Measurements from ENCODE around the gene GRM4.
A peak's percentile ranks its signal among the peaks of the same experiment; 100 is the strongest.
"Not testable (repeated sequence)": the region's sequence is repeated elsewhere in the genome, so short reads cannot be mapped to it uniquely, and the experiment has no call there.

The GRM4 gene

GRCh38 chr6:34044945-34045595, 100.8 kb downstream of the GRM4 start:
- DNase-seq (ENCODE audit: low read depth in 3 of 3) = no peak

- no peak for DNase-seq (ENCODE audit: low read depth in 3 of 3)
Observed at GRCh38 chr6:34043359-34043758, 102.5 kb downstream of the GRM4 start.

GRCh38 chr6:34041998-34042397, 103.9 kb downstream of the GRM4 start:
- DNase-seq (ENCODE audit: low read depth in 3 of 3) = not testable (repeated sequence)

- no peak for DNase-seq (ENCODE audit: low read depth in 3 of 3)
Observed at GRCh38 chr6:34041385-34041784, 104.5 kb downstream of the GRM4 start.

GRCh38 chr6:34039943-34040342, 105.9 kb downstream of the GRM4 start:
- DNase-seq (ENCODE audit: low read depth in 3 of 3) = no peak

GRCh38 chr6:34037151-34037550, 108.7 kb downstream of the GRM4 start:
- no peak for DNase-seq (ENCODE audit: low read depth in 3 of 3)

- no peak for DNase-seq (ENCODE audit: low read depth in 3 of 3)
Observed at GRCh38 chr6:34036357-34037069, 109.4 kb downstream of the GRM4 start.

GRCh38 chr6:34035704-34036356, 110.1 kb downstream of the GRM4 start:
- no peak for DNase-seq (ENCODE audit: low read depth in 3 of 3)

- DNase-seq (ENCODE audit: low read depth in 3 of 3) = no peak
Observed at GRCh38 chr6:34035161-34035560, 110.7 kb downstream of the GRM4 start.

GRCh38 chr6:34032856-34033255, 113.0 kb downstream of the GRM4 start:
- no peak for DNase-seq (ENCODE audit: low read depth in 3 of 3)

- DNase-seq (ENCODE audit: low read depth in 3 of 3) = no peak
Observed at GRCh38 chr6:34031625-34032383, 114.1 kb downstream of the GRM4 start.

- no peak for DNase-seq (ENCODE audit: low read depth in 3 of 3)
Observed at GRCh38 chr6:34030831-34031624, 114.9 kb downstream of the GRM4 start.

GRCh38 chr6:34029489-34030280, 116.2 kb downstream of the GRM4 start:
- DNase-seq (ENCODE audit: low read depth in 3 of 3) = no peak

GRCh38 chr6:34028691-34029360, 117.1 kb downstream of the GRM4 start:
- DNase-seq (ENCODE audit: low read depth in 3 of 3) = no peak

- DNase-seq (ENCODE audit: low read depth in 3 of 3) = no peak
Observed at GRCh38 chr6:34027939-34028441, 117.9 kb downstream of the GRM4 start.

GRCh38 chr6:34027445-34027936, 118.4 kb downstream of the GRM4 start:
- DNase-seq (ENCODE audit: low read depth in 3 of 3) = peak; percentile 34 to 56 (median 43)

GRCh38 chr6:34025861-34026260, 120.0 kb downstream of the GRM4 start:
- no peak for DNase-seq (ENCODE audit: low read depth in 3 of 3)

GRCh38 chr6:34025112-34025807, 120.6 kb downstream of the GRM4 start:
- no peak for DNase-seq (ENCODE audit: low read depth in 3 of 3)

- DNase-seq (ENCODE audit: low read depth in 3 of 3) = no peak
Observed at GRCh38 chr6:34022873-34023255, 123.0 kb downstream of the GRM4 start.
